Activated CD4-positive, alpha-beta T cell treated with anti-CD3 and anti-CD28 coated beads, Interleukin-2, Interleukin-6, amounts not matched to agents 100 ng/mL and 50 ng/mL, durations not matched to agents 16 hours and 8 hours (primary cell): ENCODE measurements around the gene UPB1.
"Not testable (repeated sequence)": the region's sequence is repeated elsewhere in the genome, so short reads cannot be mapped to it uniquely, and the experiment has no call there.

Experiments used
- DNase-seq: peaks from one replicate; pipeline ENCODE4 v3.0.0-alpha.2; 2020

Gene UPB1

GRCh38 chr22:24536089-24536488, 41.0 kb downstream of the UPB1 start:
- DNase-seq, result no peak

GRCh38 chr22:24540470-24540869, 45.3 kb downstream of the UPB1 start:
- DNase-seq, result no peak

- no peak for DNase-seq
Observed at GRCh38 chr22:24541681-24542515, 46.8 kb downstream of the UPB1 start.

GRCh38 chr22:24542641-24543040, 47.5 kb downstream of the UPB1 start:
- no peak for DNase-seq

- DNase-seq, result no peak
Observed at GRCh38 chr22:24543185-24543601, 48.1 kb downstream of the UPB1 start.

GRCh38 chr22:24543679-24544243, 48.6 kb downstream of the UPB1 start:
- no peak for DNase-seq

DNA sequence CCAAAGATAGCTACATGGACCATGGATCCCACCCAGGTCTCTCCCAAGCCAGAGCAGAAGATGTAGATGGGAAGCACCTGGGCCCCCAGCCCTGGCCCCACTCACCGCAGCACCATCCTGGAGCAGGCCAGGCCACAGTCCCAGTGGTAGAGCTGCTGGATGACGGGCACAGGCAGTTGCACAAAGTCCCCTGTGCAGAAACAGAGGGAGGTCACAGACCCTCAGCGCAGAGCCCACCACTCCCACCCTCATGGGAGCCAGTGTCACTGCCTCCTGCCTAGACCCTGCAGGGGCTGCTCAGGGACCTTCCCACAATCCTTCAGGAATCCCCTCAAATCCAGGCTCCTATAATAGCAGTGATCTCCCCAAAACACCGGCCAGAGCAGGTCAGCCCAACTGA, 53.7 kb downstream of the UPB1 start:
- no peak for DNase-seq

DNA sequence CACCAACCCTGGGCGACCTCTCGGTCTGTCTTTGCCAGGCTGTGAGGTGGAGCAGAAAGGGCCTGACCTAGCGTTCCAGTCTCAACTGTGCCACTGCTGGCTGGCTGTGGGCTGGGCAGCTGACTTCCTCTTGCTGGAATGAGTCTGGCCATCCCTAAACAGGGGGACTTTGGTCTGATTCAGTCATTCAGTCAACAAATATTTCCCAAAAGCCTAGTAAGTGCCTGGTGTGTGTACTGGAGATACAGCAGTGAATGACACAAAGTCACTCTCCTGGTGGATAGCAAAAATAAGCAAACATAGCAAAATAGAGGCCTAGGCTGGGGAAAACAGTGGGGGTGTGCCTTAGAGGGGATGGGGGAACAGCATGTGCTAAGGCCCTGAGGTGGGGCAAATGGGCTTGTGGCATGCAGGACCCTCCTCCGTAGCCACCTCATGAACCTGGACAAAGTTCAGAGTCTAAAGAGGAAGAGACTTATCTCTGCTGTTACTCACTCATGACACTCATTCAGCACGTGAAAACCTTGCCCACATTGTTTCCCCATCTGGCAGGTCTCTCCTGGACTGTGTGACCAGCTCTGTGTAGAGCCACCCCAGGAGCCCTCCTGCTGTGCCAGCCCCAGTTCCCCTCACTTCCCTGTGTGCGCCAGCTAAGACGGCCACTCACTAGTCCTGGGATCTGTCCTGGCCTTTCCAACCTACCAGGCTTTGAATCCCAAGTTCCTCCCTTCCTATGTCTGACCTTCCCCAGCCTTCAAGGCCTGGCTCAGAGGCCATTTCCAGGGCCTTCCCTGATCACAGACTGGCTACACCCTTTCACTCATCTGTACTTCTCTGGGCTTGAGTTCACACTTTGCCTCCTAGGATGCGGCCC, 55.1 kb downstream of the UPB1 start:
- no peak for DNase-seq

DNA sequence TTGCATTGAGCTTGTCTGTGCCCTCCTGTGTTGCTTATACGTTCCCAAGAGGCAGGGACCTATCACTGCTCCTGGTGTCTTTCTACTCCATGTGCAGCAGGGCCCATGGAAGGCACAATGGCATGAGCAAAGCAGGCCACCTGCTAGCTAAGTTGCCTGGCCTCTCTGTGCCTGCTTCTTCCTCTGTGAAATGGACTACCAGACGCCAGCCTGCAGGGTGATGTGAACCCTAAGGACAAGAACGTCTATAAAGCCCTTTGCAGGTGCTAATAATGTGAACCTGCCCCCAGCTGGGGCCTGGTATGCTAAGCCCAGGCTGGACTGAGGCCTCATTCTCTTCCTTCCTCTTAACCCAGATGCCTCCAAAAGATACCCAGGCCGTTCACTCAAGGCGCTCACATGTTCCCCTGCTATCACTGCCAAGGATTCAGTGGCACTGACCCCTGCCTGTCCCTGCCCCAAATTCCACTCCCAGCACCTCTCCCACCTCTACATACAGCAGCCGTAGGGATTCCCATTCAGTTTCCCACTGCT, 55.8 kb downstream of the UPB1 start:
- no peak for DNase-seq

- DNase-seq, result not testable (repeated sequence)
Observed at GRCh38 chr22:24552503-24553286, 57.6 kb downstream of the UPB1 start.

DNA sequence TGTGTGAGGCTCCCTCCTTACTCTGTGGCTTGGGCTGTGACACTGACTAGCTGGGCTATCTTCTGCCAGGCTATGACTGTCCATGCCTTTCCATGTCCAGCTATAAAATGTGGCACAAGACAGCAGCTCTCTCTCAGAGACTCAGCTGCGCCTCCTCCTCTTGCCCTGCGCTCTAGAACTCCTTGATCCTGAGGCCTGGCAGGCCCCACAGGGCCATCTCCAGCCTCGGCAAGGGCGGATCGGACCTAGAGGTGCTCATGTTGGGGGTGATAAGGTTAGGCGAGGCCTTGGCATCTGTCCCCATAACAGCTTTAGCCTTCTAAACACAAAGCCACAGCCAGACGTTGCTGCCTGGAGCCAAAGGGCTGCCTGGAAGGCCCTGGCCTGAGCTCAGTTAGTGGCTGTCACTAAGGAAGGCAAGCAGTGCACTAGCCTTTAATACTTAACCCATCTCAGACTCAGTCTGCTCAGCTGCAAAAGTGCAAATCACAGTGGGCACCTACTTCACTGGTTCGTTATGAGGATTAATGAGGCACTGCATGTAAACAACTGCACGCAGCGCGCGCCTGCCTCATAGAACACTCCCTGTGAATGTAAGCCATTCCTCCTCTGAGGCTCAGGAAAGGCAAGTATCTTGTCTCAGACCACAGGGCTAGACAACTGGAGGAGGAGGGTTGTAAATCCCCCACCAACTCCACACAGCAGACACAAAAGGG, 58.6 kb downstream of the UPB1 start:
- DNase-seq, result no peak

- DNase-seq, result peak; percentile 45
Observed at GRCh38 chr22:24554313-24555164, 59.4 kb downstream of the UPB1 start, which contains the start of gene GUCD1. Gene GUCD1, minus strand, starts transcription at chr22:24555138. Its CDS starts 147 bp downstream, at chr22:24554991.

GRCh38 chr22:24555165-24556039, 60.3 kb downstream of the UPB1 start, which contains the start of gene SNRPD3:
Gene SNRPD3, plus strand, starts transcription at chr22:24555999. Its CDS starts 1,676 bp downstream, at chr22:24557675.
- peak; percentile 100 for DNase-seq

DNA sequence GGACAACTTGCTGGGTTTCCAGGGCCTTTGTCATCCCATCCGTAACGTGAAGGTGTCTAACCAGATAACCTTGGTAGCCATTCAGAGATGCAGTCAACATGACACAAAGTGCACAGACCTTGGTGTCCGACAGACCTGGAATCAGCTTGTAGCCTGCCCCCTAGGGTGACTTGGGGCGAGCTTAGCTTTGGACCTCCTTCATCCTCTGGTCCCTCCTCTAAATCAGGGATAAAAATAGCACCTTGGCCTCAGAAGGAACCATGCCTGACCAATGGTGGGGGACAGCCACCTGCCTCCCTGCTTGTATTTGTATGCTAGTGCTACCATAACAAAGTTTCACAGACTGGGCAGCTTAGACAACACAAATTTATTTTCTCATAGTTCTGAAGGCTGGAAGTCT, 64.3 kb downstream of the UPB1 start:
- no peak for DNase-seq

GRCh38 chr22:24563246-24563645, 68.1 kb downstream of the UPB1 start:
- DNase-seq, result no peak

DNA sequence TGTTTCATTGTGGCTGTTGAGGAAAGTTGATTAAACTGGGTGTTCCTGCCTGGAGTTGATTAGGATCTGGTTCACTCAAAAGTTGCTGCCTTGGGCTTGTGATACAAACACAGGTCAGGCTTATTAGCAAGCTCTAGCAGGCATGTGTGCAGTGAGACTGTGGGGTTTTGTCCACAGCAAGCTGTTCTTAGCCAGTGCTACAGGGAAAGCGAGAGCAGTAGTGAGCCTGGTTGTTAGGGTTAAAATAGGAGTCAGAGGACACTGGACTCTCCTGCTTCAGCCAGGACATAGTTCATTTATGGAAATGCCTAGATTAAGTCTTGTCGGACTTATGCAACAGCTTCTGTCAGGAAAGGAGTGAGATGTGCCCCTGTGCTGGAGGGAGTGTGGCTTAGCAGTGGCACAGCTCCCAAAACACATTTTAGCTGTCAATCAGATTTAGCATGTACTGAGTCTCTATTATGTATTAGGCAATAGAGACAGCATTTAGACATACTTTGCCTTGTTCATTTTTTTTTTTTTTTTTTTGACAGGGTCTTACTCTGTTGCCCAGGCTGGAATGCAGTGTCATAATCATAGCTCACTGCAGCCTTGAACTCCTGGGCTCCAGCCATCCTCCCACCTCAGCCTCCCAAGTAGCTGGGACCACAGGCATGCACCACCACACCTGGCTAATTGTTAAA, 69.4 kb downstream of the UPB1 start:
- no peak for DNase-seq

DNA sequence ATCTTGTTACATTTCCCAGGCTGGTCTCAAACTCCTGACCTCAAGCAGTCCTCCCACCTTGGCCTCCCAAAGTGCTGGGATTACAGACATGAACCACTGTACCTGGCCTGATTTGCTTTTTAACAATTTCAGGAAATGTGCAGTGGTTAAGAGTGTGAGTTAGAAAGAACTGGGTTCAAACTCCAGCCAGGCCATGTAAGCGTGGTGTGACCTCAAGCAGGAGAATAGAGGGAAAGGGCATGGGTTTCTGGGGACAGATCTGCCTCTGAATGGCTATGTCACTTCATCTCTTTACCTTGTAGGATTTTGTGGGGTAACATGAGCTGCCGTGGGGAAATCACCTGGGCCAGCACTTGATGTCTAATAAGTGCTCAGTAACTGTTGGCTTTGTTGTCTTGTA, 69.9 kb downstream of the UPB1 start:
- no peak for DNase-seq

DNA sequence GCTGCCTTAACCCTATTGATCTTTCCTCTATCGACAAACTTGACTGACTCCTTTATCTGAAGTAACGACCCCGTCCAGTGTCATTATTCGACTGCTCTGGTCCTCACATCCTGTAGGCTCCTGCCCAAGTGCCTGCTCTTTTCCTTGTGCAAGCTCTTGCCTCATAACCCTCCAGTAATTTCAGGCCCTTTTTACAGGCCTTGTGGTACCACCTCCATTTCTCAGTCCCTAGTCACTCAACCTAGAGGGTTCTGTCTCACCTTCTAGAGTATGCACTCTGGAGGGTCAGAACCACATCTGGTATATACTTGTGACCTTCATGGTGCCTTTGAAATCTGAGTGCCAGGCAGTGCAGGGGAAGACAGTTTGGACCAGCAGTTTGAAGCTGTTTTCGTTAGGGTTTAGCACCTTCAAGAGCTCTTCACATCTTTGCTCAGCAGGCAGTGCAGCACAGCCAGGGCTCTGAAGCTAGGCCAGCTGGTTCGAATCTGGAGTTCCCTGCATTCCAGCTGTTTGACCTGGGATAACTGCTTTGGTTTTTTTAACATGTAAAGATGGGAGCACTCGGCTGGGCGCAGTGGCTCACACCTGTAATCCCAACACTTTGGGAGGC, 71.9 kb downstream of the UPB1 start:
- no peak for DNase-seq
